Measurements from ENCODE around the gene APPBP2. TPM values are rescaled to one million over a fixed set of nuclear protein-coding genes. Genes with fewer than 3 reads are reported as not detected.

Gene APPBP2
- total and polyA plus RNA-seq, 8 donors = 4.8 to 55.8 (median 17.0) TPM

DNA sequence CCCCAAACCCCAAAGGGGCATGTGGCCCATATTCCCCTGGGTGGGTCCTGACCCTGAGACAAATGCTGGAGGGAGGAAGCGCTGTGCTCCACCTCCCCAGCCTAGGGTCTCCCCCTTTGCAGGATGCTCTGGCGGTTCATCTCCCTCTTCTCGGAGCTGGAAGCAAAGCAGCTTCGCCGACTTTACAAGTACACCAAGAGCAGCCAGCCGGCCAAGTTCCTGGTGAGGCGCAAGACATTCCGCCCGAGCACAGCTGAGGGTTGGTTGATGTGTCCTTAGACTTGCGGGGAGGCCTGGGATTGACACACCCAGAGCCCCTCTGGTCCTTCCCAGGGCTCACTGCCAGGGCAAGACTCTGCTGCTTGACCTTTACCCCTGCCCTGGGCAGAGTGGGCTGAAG lies 99.4 kb downstream of the APPBP2 start:
- H3K4me1 ChIP-seq = peaks cover 0 to 5% (median 4%) of the 10 kb centered on the region in 4 donors
- no peaks in the 10 kb centered on the region for H3K27me3 ChIP-seq
- H3K27ac ChIP-seq = no peak overlapping the region
- no peaks in the 10 kb centered on the region for H3K9me3 ChIP-seq
- H3K36me3 ChIP-seq = no peaks in the 10 kb centered on the region
- intact Hi-C loops (cut with DNase I; ENCODE audit: low total_unique reads) = no loop called here
- no peak for DNase-seq
- WGBS, 5 donors = 91 to 93% (median 92%) methylated on average over 6 to 10 of the region's 10 CpGs
- H3K4me3 ChIP-seq = no peak overlapping the region
- TF ChIP-seq POLR2AphosphoS5 (IDR thresholded peaks at IDR 0.05) = no peak
- TF ChIP-seq, protein P1, sequence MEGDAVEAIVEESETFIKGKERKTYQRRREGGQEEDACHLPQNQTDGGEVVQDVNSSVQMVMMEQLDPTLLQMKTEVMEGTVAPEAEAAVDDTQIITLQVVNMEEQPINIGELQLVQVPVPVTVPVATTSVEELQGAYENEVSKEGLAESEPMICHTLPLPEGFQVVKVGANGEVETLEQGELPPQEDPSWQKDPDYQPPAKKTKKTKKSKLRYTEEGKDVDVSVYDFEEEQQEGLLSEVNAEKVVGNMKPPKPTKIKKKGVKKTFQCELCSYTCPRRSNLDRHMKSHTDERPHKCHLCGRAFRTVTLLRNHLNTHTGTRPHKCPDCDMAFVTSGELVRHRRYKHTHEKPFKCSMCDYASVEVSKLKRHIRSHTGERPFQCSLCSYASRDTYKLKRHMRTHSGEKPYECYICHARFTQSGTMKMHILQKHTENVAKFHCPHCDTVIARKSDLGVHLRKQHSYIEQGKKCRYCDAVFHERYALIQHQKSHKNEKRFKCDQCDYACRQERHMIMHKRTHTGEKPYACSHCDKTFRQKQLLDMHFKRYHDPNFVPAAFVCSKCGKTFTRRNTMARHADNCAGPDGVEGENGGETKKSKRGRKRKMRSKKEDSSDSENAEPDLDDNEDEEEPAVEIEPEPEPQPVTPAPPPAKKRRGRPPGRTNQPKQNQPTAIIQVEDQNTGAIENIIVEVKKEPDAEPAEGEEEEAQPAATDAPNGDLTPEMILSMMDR (IDR thresholded peaks at IDR 0.05) = no peak
- no peak for TF ChIP-seq POLR2A (IDR thresholded peaks at IDR 0.05)
- TF ChIP-seq EP300 (IDR thresholded peaks at IDR 0.05) = no peak

DNA sequence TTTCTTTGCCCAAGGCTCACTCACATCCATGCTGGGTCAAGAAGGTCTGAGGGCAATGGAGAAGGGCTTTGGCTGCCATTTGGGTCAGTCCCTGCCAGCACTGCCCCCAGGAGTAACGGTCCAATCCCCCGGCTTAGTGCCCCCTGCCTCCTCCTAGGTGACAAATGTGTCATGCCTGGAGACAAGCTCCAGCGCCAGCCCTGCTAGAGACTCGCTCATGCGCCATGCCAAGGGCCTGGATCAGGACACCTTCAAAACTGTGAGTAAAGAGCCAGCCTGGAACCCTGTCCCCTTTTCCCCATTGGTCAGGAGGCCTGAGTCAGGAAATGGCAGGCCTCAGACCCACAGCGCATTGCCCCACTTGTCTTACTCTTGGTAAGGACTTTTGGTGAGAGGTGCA lies 100.4 kb downstream of the APPBP2 start:
- WGBS, 5 donors = 80 to 91% (median 90%) methylated on average over 3 to 6 of the region's 6 CpGs
- Histone ChIP-seq H3K4me3 (no peak overlapping the region), H3K27me3 (no peaks in the 10 kb centered on the region), H3K36me3 (no peaks in the 10 kb centered on the region), H3K27ac (no peak overlapping the region), H3K9me3 (no peaks in the 10 kb centered on the region), H3K4me1 (peaks cover 4 to 15% (median 10%) of the 10 kb centered on the region in 4 donors)
- intact Hi-C loops (cut with DNase I; ENCODE audit: low total_unique reads) = no loop called here
- TF ChIP-seq, protein P1 (IDR thresholded peaks at IDR 0.05) = no peak
- TF ChIP-seq EP300 (IDR thresholded peaks at IDR 0.05) = no peak
- TF ChIP-seq POLR2AphosphoS5 (IDR thresholded peaks at IDR 0.05) = no peak
- no peak for TF ChIP-seq POLR2A (IDR thresholded peaks at IDR 0.05)
- no peak for DNase-seq

DNA sequence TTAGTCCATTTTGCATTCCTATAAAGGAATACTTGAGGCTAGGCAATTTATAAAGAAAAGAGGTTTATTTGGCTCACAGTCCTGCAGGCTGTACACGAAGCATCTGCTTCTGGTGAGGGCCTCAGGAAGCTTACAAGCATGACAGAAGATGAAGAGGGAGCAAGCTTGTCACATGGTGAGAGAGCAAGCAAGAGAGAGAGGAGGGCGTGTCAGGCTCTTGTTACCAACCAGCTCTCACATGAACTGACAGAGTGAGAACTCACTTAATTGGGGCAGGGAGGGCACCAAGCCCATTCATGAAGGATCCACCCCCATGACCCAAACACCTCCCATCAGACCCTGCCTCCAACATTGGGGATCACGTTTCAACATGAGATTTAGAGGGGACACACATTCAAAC lies 102.2 kb downstream of the APPBP2 start:
- no peaks in the 10 kb centered on the region for H3K9me3 ChIP-seq
- H3K4me3 ChIP-seq = no peak overlapping the region
- no peak for DNase-seq
- H3K36me3 ChIP-seq = no peaks in the 10 kb centered on the region
- H3K27me3 ChIP-seq = no peaks in the 10 kb centered on the region
- H3K27ac ChIP-seq = no peak overlapping the region
- WGBS, 5 donors = 69 to 74% (median 70%) methylated on average over 3 of the region's 3 CpGs
- H3K4me1 ChIP-seq = peaks cover 4 to 15% (median 10%) of the 10 kb centered on the region in 4 donors
- TF ChIP-seq POLR2AphosphoS5 (IDR thresholded peaks at IDR 0.05) = no peak
- TF ChIP-seq, protein P1 (IDR thresholded peaks at IDR 0.05) = no peak
- TF ChIP-seq EP300 (IDR thresholded peaks at IDR 0.05) = no peak
- intact Hi-C loops (cut with DNase I; ENCODE audit: low total_unique reads) = no loop called here

GRCh38 chr17:60422162-60422665 lies 103.8 kb downstream of the APPBP2 start, which contains the start of gene CHCT1:
CHCT1 (plus strand) TSS chr17:60422489; CDS start chr17:60422593, 104 bp downstream.
- peaks cover 4 to 15% (median 10%) of the 10 kb centered on the region in 4 donors for H3K4me1 ChIP-seq
- peak within 1 kb of the TSS in 4 of 5 donors; percentile 10 to 71 (median 46) for H3K27ac ChIP-seq
- no peaks in the 10 kb centered on the region for H3K9me3 ChIP-seq
- H3K36me3 ChIP-seq = no peaks in the 10 kb centered on the region
- 70 to 86% (median 78%) methylated on average over 14 to 18 of the region's 18 CpGs for WGBS, 5 donors
- peak within 1 kb of the TSS; percentile 53 to 59 (median 56) for H3K4me3 ChIP-seq
- DNase-seq = peak in 1 of 2 donors; percentile 23
- no peak for TF ChIP-seq POLR2AphosphoS5 (IDR thresholded peaks at IDR 0.05)
- TF ChIP-seq, protein P1 (IDR thresholded peaks at IDR 0.05) = no peak
- no peak for TF ChIP-seq EP300 (IDR thresholded peaks at IDR 0.05)
- TF ChIP-seq POLR2A (IDR thresholded peaks at IDR 0.05) = no peak
- intact Hi-C loops (cut with DNase I; ENCODE audit: low total_unique reads) = no loop called here
- H3K27me3 ChIP-seq = no peaks in the 10 kb centered on the region
